Measurements from ENCODE around the gene FOLR2.
"Not testable (repeated sequence)": the region's sequence is repeated elsewhere in the genome, so short reads cannot be mapped to it uniquely, and the experiment has no call there.

The FOLR2 gene

GRCh38 chr11:72254299-72254993 is 37.9 kb downstream of the FOLR2 start:
- no peak for DNase-seq (ENCODE audit: low read depth, low spot score)
- H3K4me3 ChIP-seq (ENCODE audit: low read length) = no peak overlapping the region

GRCh38 chr11:72257570-72257969 is 41.0 kb downstream of the FOLR2 start:
- H3K4me3 ChIP-seq (ENCODE audit: low read length) = no peak overlapping the region
- no peak for DNase-seq (ENCODE audit: low read depth, low spot score)

DNA sequence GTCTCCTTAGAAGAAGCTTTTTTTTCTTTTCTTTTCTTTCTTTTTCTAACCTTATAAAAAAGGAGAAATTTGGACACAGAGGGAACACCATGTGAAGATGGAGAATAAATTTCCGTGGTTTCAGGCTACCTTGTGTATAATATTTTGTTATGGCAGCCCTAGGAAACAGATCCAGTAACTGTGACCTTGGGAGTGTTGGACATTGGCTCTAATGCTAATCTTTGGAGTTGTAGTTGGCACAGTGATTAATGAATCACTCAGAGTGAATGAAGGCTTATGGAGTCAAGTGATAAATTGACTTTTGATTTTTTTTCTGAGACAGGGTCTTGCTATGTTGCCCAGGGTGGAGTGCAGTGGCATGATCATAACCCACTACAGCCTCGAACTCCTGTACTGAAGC is 42.9 kb downstream of the FOLR2 start:
- DNase-seq (ENCODE audit: low read depth, low spot score) = no peak
- H3K4me3 ChIP-seq (ENCODE audit: low read length) = no peak overlapping the region

- no peak for DNase-seq (ENCODE audit: low read depth, low spot score)
- no peak overlapping the region for H3K4me3 ChIP-seq (ENCODE audit: low read length)
These were observed 44.0 kb downstream of the FOLR2 start for GRCh38 chr11:72260574-72260973.

- DNase-seq (ENCODE audit: low read depth, low spot score) = no peak
- no peak overlapping the region for H3K4me3 ChIP-seq (ENCODE audit: low read length)
These were observed 46.8 kb downstream of the FOLR2 start for GRCh38 chr11:72263361-72263760.

DNA sequence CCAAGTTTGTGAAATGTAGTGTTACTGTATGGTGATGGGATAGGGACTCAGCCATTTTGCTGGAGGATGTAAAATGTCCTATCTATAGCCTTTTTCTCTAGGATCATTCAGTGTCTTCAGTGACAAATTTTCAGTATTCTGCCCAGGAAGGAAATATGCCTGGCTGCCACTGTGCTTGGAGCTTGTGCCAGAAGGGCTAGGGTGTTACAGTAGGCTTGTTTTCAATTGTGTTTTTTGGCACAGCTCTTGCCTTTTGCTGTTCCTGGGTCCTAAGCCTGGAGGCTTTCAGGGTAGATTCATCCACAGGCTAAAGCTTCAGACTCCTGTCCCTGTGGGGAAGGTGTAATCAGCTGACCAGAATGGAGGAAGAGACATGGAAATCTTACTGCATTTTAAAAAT is 49.4 kb downstream of the FOLR2 start:
- no peak for DNase-seq (ENCODE audit: low read depth, low spot score)
- H3K4me3 ChIP-seq (ENCODE audit: low read length) = no peak overlapping the region

- not testable (repeated sequence) for DNase-seq (ENCODE audit: low read depth, low spot score); H3K4me3 ChIP-seq (ENCODE audit: low read length)
These were observed 50.4 kb downstream of the FOLR2 start for GRCh38 chr11:72266960-72267359.

DNA sequence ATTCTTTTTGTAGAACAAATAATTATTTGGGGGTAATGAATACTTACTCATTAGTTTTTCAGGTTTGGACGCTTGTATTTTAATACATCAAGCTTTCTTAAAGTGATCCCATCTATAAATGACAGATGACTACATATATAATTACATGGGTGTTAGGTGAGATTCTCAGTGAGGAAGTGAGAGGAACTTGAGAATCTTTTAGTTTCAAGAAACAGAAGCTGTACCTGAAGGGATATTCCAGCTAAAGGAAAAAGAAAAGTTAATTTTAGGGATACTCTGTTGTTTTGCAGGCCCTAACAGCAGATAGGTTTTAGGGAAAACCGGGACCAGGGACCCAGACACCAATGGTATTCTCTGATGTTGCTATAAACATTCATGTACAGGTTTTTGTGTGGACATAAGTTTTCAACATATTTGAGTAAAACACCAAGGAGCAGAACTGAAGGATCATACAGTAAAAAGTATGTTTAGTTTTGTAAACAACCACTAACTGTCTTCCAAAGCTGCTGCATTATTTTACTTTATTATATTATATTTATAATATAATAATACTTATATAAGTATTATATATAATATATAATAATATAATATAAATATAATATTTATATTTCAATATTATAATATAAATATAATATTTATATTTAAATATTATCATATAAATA is 51.5 kb downstream of the FOLR2 start:
- DNase-seq (ENCODE audit: low read depth, low spot score) = no peak
- no peak overlapping the region for H3K4me3 ChIP-seq (ENCODE audit: low read length)

All from Jurkat, Clone E6-1 (cell line).